ENCODE measurements around the gene UFL1. TPM values are rescaled to one million over a fixed set of nuclear protein-coding genes. Genes with fewer than 3 reads are reported as not detected.

The UFL1 gene
- total RNA-seq, 1 donor from 2014 or later: 20.7 TPM

GRCh38 chr6:96522465-96523009 lies 931 bp downstream of the UFL1 start:
- Mint-ChIP-seq H3K36me3 (ENCODE audit: insufficient read depth) (peaks cover 9% of the 10 kb centered on the region), H3K4me1 (ENCODE audit: low read depth) (peaks cover 21% of the 10 kb centered on the region), H3K27me3 (no peaks in the 10 kb centered on the region), H3K9me3 (ENCODE audit: low read depth) (no peaks in the 10 kb centered on the region), H3K4me3 (ENCODE audit: low read depth) (peak overlapping the region; percentile 99), H3K27ac (peak overlapping the region; percentile 100)
- DNase-seq (ENCODE audit: low spot score, unreplicated experiment): no peak
- no peak for TF ChIP-seq CTCF (IDR thresholded peaks at IDR 0.05; ENCODE audit: unreplicated experiment)

GRCh38 chr6:96528193-96528592 lies 6.6 kb downstream of the UFL1 start:
- no peak for TF ChIP-seq CTCF (IDR thresholded peaks at IDR 0.05; ENCODE audit: unreplicated experiment)
- H3K9me3 Mint-ChIP-seq (ENCODE audit: low read depth): no peaks in the 10 kb centered on the region
- no peak overlapping the region for H3K27ac Mint-ChIP-seq
- H3K27me3 Mint-ChIP-seq: no peaks in the 10 kb centered on the region
- peaks cover 2% of the 10 kb centered on the region for H3K4me1 Mint-ChIP-seq (ENCODE audit: low read depth)
- no peak overlapping the region for H3K4me3 Mint-ChIP-seq (ENCODE audit: low read depth)
- peaks cover 33% of the 10 kb centered on the region for H3K36me3 Mint-ChIP-seq (ENCODE audit: insufficient read depth)
- no peak for DNase-seq (ENCODE audit: low spot score, unreplicated experiment)

GRCh38 chr6:96532399-96532798 lies 10.8 kb downstream of the UFL1 start:
- Mint-ChIP-seq H3K36me3 (ENCODE audit: insufficient read depth) (peaks cover 24% of the 10 kb centered on the region), H3K4me1 (ENCODE audit: low read depth) (peaks cover 5% of the 10 kb centered on the region), H3K27me3 (no peaks in the 10 kb centered on the region), H3K27ac (no peak overlapping the region), H3K9me3 (ENCODE audit: low read depth) (no peaks in the 10 kb centered on the region), H3K4me3 (ENCODE audit: low read depth) (no peak overlapping the region)
- DNase-seq (ENCODE audit: low spot score, unreplicated experiment): no peak
- no peak for TF ChIP-seq CTCF (IDR thresholded peaks at IDR 0.05; ENCODE audit: unreplicated experiment)

GRCh38 chr6:96537726-96538125 lies 16.1 kb downstream of the UFL1 start:
- TF ChIP-seq CTCF (IDR thresholded peaks at IDR 0.05; ENCODE audit: unreplicated experiment): no peak
- peaks cover 10% of the 10 kb centered on the region for H3K36me3 Mint-ChIP-seq (ENCODE audit: insufficient read depth)
- H3K27me3 Mint-ChIP-seq: no peaks in the 10 kb centered on the region
- no peak overlapping the region for H3K4me3 Mint-ChIP-seq (ENCODE audit: low read depth)
- peaks cover 16% of the 10 kb centered on the region for H3K4me1 Mint-ChIP-seq (ENCODE audit: low read depth)
- no peak for DNase-seq (ENCODE audit: low spot score, unreplicated experiment)
- no peak overlapping the region for H3K27ac Mint-ChIP-seq
- H3K9me3 Mint-ChIP-seq (ENCODE audit: low read depth): no peaks in the 10 kb centered on the region

GRCh38 chr6:96542702-96543101 lies 21.1 kb downstream of the UFL1 start:
- TF ChIP-seq CTCF (IDR thresholded peaks at IDR 0.05; ENCODE audit: unreplicated experiment): peak; percentile 52
- no peak for DNase-seq (ENCODE audit: low spot score, unreplicated experiment)
- H3K4me3 Mint-ChIP-seq (ENCODE audit: low read depth): no peak overlapping the region
- H3K9me3 Mint-ChIP-seq (ENCODE audit: low read depth): peaks cover 7% of the 10 kb centered on the region
- H3K27ac Mint-ChIP-seq: no peak overlapping the region
- no peaks in the 10 kb centered on the region for H3K27me3 Mint-ChIP-seq
- H3K4me1 Mint-ChIP-seq (ENCODE audit: low read depth): peaks cover 9% of the 10 kb centered on the region
- H3K36me3 Mint-ChIP-seq (ENCODE audit: insufficient read depth): peaks cover 30% of the 10 kb centered on the region
